GM12892 (cell line): ENCODE data around the gene NPHS1.

ENCODE experiments used
- POLR2A ChIP-seq: IDR thresholded peaks from 2 replicates; pipeline ENCODE4 v1.6.1; 2011; ENCODE audit warnings: low read depth, low read length, control low read depth
- POLR2AphosphoS5 ChIP-seq: IDR thresholded peaks from 2 replicates; pipeline ENCODE4 v1.6.1; 2011; ENCODE audit warnings: low read depth, low read length, control low read depth
- TAF1 ChIP-seq: IDR thresholded peaks from 2 replicates; pipeline ENCODE4 v1.6.1; 2011; ENCODE audit warnings: low read depth, mild to moderate bottlenecking, control low read depth, low read length, borderline replicate concordance

GRCh38 chr19:35777961-35778360 lies 74.3 kb downstream of the NPHS1 start:
- TF ChIP-seq TAF1: no peak
- no peak for TF ChIP-seq POLR2AphosphoS5
- no peak for TF ChIP-seq POLR2A
